Loucy (cell line): Measurements from ENCODE around the gene USH1G.

Experiments
- H2AFZ ChIP-seq: fragments of 200-600 bp; sonication (generic); 2 replicates; pipeline ENCODE4 v1.6.0; 2016; ENCODE audit warnings: antibody characterized with exemption, mild to moderate bottlenecking, low read length, moderate library complexity
- H3F3A ChIP-seq: fragments of 200-600 bp; 2 replicates; pipeline ENCODE4 v1.6.0; 2016; ENCODE audit warnings: antibody characterized with exemption, low read depth, mild to moderate bottlenecking
- H3K27me3 ChIP-seq: fragments of 200-600 bp; sonication (generic); 2 replicates; pipeline ENCODE4 v1.6.1; 2014; ENCODE audit warnings: low read length, mild to moderate bottlenecking; ENCODE audit not compliant: insufficient read depth, poor library complexity, severe bottlenecking
- H3K36me3 ChIP-seq: fragments of 200-600 bp; sonication (generic); 2 replicates; pipeline ENCODE4 v1.6.1; 2016; ENCODE audit warnings: low read length; ENCODE audit not compliant: insufficient read depth
- H3K4me1 ChIP-seq: fragments of 200-600 bp; sonication (generic); 2 replicates; pipeline ENCODE4 v1.5.1; 2014; ENCODE audit warnings: low read length, mild to moderate bottlenecking; ENCODE audit not compliant: insufficient read depth, poor library complexity, severe bottlenecking
- H3K4me2 ChIP-seq: fragments of 200-600 bp; sonication (generic); 2 replicates; pipeline ENCODE4 v1.6.0; 2014; ENCODE audit warnings: antibody characterized with exemption, low read length, low read depth, mild to moderate bottlenecking; ENCODE audit not compliant: poor library complexity, severe bottlenecking
- H3K4me3 ChIP-seq: fragments of 200-600 bp; sonication (generic); 2 replicates; pipeline ENCODE4 v1.5.1; 2014; ENCODE audit warnings: low read length, mild to moderate bottlenecking, mixed read lengths; ENCODE audit not compliant: poor library complexity, severe bottlenecking
- H3K79me2 ChIP-seq: fragments of 200-600 bp; sonication (generic); 2 replicates; pipeline ENCODE4 v1.6.1; 2014; ENCODE audit warnings: low read length; ENCODE audit not compliant: insufficient read depth
- H3K9ac ChIP-seq: fragments of 200-600 bp; sonication (generic); 2 replicates; pipeline ENCODE4 v1.6.0; 2014; ENCODE audit warnings: mild to moderate bottlenecking, low read depth, low read length, moderate library complexity; ENCODE audit not compliant: poor library complexity, severe bottlenecking
- H3K9me2 ChIP-seq: fragments of 200-600 bp; sonication (generic); replicated peaks from 2 replicates; pipeline ENCODE4 v1.6.1; 2016; ENCODE audit warnings: low read depth, low read length, mixed read lengths
- H3K9me3 ChIP-seq: fragments of 200-600 bp; sonication (generic); 2 replicates; pipeline ENCODE4 v1.6.1; 2014; ENCODE audit warnings: mild to moderate bottlenecking, antibody characterized with exemption, low read length, low read depth; ENCODE audit not compliant: insufficient read depth
- H4K20me1 ChIP-seq: fragments of 200-600 bp; sonication (generic); 2 replicates; pipeline ENCODE4 v1.6.0; 2014; ENCODE audit warnings: antibody characterized with exemption, low read length, mild to moderate bottlenecking; ENCODE audit not compliant: insufficient read depth, poor library complexity, severe bottlenecking
- CTCF ChIP-seq: fragments of 200-600 bp; sonication (generic); conservative IDR thresholded peaks from 2 replicates; pipeline ENCODE4 v1.5.1; 2014; ENCODE audit warnings: mild to moderate bottlenecking, antibody characterized with exemption, low read length
- EZH2phosphoT487 ChIP-seq: fragments of 200-600 bp; IDR thresholded peaks from 2 replicates; pipeline ENCODE4 v1.6.1; 2018; ENCODE audit warnings: antibody characterized with exemption, mild to moderate bottlenecking, moderate library complexity, borderline replicate concordance

Gene USH1G

GRCh38 chr17:74903034-74903433 lies 20.0 kb downstream of the USH1G start:
- H4K20me1 ChIP-seq: no peaks in the 10 kb centered on the region
- H3K9ac ChIP-seq: no peak overlapping the region
- TF ChIP-seq CTCF (no peak), EZH2phosphoT487 (no peak)
- H3K27me3 ChIP-seq: no peaks in the 10 kb centered on the region
- H3F3A ChIP-seq: no peaks in the 10 kb centered on the region
- H3K79me2 ChIP-seq: no peaks in the 10 kb centered on the region
- H3K36me3 ChIP-seq: no peaks in the 10 kb centered on the region
- no peak overlapping the region for H2AFZ ChIP-seq
- no peak overlapping the region for H3K4me3 ChIP-seq
- no peaks in the 10 kb centered on the region for H3K4me1 ChIP-seq
- no peaks in the 10 kb centered on the region for H3K9me2 ChIP-seq
- H3K4me2 ChIP-seq: no peak overlapping the region
- H3K9me3 ChIP-seq: no peaks in the 10 kb centered on the region

GRCh38 chr17:74901353-74902135 lies 21.5 kb downstream of the USH1G start:
- H3K36me3 ChIP-seq: no peaks in the 10 kb centered on the region
- no peak overlapping the region for H3K4me2 ChIP-seq
- no peak for TF ChIP-seq CTCF
- TF ChIP-seq EZH2phosphoT487: no peak
- no peak overlapping the region for H3K4me3 ChIP-seq
- H2AFZ ChIP-seq: no peak overlapping the region
- H3K9ac ChIP-seq: no peak overlapping the region
- H3K27me3 ChIP-seq: no peaks in the 10 kb centered on the region
- H3K79me2 ChIP-seq: no peaks in the 10 kb centered on the region
- H4K20me1 ChIP-seq: no peaks in the 10 kb centered on the region
- H3F3A ChIP-seq: no peaks in the 10 kb centered on the region
- no peaks in the 10 kb centered on the region for H3K9me3 ChIP-seq
- H3K4me1 ChIP-seq: no peaks in the 10 kb centered on the region
- no peaks in the 10 kb centered on the region for H3K9me2 ChIP-seq

GRCh38 chr17:74900208-74900607 lies 22.8 kb downstream of the USH1G start:
- H2AFZ ChIP-seq: no peak overlapping the region
- no peaks in the 10 kb centered on the region for H3F3A ChIP-seq
- no peaks in the 10 kb centered on the region for H3K9me2 ChIP-seq
- H3K9ac ChIP-seq: no peak overlapping the region
- no peaks in the 10 kb centered on the region for H3K27me3 ChIP-seq
- H3K4me2 ChIP-seq: no peak overlapping the region
- H3K9me3 ChIP-seq: no peaks in the 10 kb centered on the region
- H4K20me1 ChIP-seq: no peaks in the 10 kb centered on the region
- no peaks in the 10 kb centered on the region for H3K4me1 ChIP-seq
- no peak for TF ChIP-seq CTCF
- no peak for TF ChIP-seq EZH2phosphoT487
- H3K79me2 ChIP-seq: no peaks in the 10 kb centered on the region
- no peak overlapping the region for H3K4me3 ChIP-seq
- no peaks in the 10 kb centered on the region for H3K36me3 ChIP-seq
